Activated T-cell treated with anti-CD3 and anti-CD28 coated beads, Interleukin-2, amount 50 U/mL, for 1 hour (primary cell): ENCODE data around the gene ADAM10.

Experiments
- DNase-seq: peaks from one replicate; pipeline ENCODE4 v3.0.0-alpha.2; 2020

The ADAM10 gene

GRCh38 chr15:58715266-58715917 is 34.1 kb downstream of the ADAM10 start:
- DNase-seq = no peak

- DNase-seq = no peak
Observed at GRCh38 chr15:58710701-58711100, 38.8 kb downstream of the ADAM10 start.

GRCh38 chr15:58707397-58707796 is 42.1 kb downstream of the ADAM10 start:
- DNase-seq = no peak

- no peak for DNase-seq
Observed at GRCh38 chr15:58705105-58705504, 44.4 kb downstream of the ADAM10 start.

GRCh38 chr15:58704155-58704865 is 45.2 kb downstream of the ADAM10 start:
- DNase-seq = no peak

DNA sequence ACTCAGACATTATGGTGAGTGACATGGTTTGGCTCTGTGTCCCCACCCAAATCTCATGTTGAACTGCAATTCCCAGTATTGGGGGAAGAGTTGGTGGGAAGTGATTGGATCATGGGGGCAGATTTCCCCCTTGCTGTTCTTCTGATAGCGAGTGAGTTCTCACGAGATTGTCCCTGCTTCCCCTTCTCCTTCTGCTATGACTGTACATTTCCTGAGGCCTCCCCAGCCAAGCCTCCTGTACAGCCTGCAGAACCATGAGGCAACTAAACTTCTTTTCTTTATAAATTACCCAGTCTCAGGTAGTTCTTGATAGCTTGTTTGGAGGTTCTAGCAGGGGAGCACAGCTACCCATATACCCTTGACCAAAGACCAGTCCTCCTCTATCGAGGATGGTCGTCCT is 45.9 kb downstream of the ADAM10 start:
- no peak for DNase-seq

DNA sequence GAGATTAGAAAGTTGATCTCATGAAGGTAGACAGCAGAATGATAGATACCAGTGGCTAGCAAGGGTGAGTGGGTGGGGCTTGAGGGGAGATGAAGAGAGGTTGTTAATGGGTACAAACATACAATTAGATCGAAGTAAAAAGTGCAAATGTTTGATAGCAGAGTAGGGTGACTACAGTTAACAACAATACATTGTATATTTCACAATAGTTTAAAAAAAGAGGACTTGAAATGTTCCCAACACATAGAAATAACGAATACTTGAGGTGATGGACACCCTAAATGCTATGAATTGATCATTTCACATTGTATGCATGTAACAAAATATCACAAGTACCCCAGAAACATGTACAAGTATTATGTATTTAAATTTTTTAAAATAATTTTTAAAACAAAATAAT is 47.3 kb downstream of the ADAM10 start:
- no peak for DNase-seq

DNA sequence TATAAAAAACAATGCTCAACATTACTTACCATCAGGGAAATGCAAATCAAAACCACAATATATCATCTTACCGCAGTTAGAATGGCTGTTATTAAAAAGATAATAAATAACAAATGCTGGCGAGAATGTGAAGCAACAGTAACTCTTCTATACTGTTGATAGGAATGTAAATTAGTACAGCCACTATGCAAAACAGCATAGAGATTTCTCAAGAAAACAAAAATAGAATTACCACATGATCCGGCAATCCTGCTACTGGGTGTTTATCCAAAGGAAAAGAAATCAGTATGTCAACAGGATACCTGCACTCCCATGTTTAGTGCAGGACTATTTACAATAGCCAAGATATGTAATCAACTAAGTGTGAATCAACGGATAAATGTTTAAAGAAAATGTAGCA is 48.1 kb downstream of the ADAM10 start:
- no peak for DNase-seq

DNA sequence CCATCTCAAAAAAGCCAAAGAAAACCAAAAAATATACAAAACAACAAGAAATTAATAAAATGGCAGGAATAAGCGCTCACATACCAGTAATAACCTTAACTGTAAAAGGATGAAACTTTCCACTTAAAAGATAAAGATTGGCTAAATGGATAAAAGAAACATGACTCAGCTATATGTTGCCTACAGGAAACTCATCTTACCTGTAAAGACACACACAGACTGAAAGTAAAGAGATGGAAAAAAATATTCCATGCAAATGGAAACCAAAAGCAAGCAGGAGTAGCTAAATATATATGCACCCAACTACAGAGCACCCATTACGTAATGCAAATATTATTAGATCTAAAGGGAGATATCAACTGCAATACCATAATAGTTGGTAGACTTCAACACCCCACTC is 49.7 kb downstream of the ADAM10 start:
- DNase-seq = no peak

DNA sequence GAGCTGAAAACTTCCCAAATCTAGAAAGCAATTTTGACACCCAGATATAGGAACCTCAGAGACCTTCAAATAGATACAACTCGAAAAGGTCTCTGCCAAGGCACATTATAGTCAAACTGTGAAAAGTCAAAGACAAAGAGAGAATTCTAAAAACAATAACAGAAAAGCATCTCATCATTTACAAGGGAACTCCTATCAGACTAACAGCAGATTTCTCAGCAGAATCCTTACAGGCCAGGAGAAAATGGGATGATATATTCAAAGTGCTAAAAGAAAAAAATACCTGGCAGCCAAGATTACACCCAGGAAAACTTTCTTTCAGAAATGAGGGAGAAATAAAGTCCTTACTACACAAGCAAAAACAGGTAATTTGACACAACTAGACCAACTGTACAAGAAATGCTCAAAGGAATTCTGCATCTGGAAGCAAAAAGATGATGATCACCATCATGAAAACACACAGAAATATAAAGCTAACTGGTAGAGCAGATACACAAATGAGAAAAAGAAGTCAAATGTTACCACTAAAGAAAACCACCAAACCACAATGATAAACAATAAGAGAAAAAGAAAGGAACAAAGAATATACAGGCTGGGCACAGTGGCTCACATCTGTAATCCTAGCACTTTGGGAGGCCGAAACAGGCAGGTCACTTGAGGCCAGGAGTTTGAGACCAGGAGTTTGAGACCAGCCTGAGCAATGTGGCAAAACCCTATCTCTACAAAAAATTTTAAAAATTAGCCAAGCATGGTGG is 50.4 kb downstream of the ADAM10 start:
- no peak for DNase-seq

DNA sequence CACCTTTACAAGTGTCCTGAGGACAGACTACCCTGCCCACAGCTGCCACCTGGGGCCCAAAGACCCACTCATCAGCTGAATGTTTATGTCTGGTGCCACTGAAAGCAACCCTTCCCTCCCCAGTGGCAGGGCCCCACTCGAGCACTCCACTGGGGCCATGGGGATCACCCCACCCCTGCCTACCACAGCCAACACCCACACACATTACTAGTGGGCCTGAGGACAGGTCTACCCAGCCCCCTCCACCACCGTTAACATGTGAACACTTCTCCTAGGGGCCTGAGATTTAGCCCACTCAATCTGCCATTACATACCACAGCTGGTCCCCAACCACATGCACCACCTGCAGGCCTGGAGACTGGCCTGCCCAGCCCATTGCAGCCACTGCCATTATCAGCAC is 52.3 kb downstream of the ADAM10 start:
- no peak for DNase-seq

- DNase-seq = no peak
Observed at GRCh38 chr15:58696738-58697137, 52.8 kb downstream of the ADAM10 start.

- no peak for DNase-seq
Observed at GRCh38 chr15:58694641-58695398, 54.7 kb downstream of the ADAM10 start.

DNA sequence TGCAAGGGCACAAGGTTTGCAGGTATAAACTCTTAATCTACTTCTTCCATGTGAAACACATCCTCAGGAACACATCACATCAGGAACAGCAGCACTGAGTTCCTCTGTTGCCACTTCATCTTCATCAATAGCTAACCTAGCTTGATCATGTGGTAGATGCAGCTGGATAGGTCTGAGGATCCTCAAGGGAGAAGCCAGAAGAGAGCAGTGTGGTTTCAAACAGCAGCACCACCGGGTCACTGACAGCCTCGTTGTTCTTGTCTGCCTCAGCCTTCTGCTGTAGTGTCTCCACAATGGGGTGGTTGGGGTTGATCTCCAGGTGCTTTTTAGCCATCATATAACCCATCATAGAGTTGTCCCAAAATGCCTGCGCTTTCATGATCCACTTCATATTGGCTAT is 58.8 kb downstream of the ADAM10 start:
- no peak for DNase-seq

- DNase-seq = no peak
Observed at GRCh38 chr15:58689646-58690045, 59.9 kb downstream of the ADAM10 start.

DNA sequence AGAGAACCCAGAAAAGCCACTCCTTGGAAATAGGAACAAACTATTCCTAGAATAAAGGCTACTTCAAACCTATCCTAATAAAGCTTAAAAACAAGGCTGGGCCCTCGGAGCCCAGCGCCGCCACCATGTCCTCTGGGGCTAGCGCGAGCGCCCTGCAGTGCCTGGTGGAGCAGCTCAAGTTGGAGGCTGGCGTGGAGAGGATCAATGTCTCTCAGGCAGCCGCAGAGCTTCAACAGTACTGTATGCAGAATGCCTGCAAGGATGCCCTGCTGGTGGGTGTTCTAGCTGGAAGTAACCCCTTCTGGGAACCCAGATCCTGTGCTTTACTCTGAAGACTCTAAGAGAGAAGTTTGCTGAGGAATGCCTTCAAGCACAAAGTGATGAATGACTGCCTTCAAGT is 63.2 kb downstream of the ADAM10 start:
- DNase-seq = no peak

DNA sequence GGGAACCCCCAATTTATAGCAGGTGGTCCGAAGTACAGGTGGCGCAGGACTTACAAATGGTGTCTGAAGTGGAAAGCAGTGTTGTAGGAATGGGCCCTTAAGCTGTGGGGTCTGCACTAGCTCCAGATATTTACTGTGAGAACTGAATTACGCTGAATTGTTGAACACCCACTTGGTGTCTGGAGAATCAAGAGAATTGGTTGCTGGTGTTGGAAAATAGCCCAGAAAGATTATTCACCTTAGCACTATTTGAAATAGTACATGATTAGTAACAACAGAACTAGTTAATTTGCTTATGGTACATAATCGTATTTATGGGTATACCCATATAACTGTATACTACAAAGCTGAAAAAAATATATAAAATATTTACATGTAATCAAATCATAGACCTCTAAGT is 64.8 kb downstream of the ADAM10 start:
- DNase-seq = no peak

DNA sequence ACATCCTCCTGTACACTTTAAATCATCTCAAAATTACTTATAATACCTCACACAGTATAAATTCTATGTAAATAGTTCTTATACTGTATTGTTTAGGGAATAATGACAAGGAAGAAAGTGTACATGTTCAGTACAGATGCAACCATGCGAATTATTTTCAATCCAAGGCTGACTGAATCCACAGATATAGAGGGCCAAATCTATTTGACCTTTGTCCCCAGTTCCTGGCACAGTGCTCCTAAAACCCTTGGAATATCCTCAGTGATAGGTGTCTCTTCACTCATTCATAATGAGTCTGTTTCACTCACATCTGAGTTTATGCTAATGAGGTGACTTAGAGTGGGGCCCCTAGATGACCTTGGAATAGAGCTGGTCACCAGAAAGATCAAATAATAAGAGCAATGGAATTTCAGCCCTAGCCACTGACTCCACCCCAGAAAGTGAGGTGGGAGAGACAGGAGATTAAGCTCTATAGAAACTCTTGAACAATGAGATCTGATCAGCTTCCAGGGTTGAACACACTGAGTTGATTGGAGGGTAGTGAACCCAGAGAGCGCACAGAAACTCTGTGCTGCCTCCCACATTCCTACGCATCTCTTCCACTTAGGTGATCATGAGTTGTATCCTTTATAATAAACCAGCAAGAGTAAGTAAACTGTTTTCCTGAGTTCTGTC is 65.3 kb downstream of the ADAM10 start:
- no peak for DNase-seq

- no peak for DNase-seq
Observed at GRCh38 chr15:58682234-58682633, 67.3 kb downstream of the ADAM10 start.

GRCh38 chr15:58678683-58679082 is 70.8 kb downstream of the ADAM10 start:
- DNase-seq = no peak

GRCh38 chr15:58677426-58677825 is 72.1 kb downstream of the ADAM10 start:
- DNase-seq = no peak

GRCh38 chr15:58676766-58677165 is 72.7 kb downstream of the ADAM10 start:
- DNase-seq = no peak

- no peak for DNase-seq
Observed at GRCh38 chr15:58671186-58671585, 78.3 kb downstream of the ADAM10 start.
